HEK293 (cell line): ENCODE measurements around the gene LAMA2.

Experiments
- CTCF ChIA-PET: fragments of 350-600 bp; formaldehyde crosslinking; extraction: SDS; loops from one replicate; lab custom pipeline; 2021; ENCODE audit warnings: antibody characterized with exemption; lab: Yijun Ruan, JAX
- POLR2A ChIA-PET: fragments of 300-600 bp; formaldehyde crosslinking; extraction: SDS; loops from one replicate; lab custom pipeline; 2020; ENCODE audit warnings: antibody characterized with exemption, inconsistent platforms; lab: Yijun Ruan, JAX
- H3K27ac ChIP-seq: fragments of 200-500 bp; sonication (Bioruptor generic); 2 replicates; pipeline ENCODE4 v1.5.1; 2014; ENCODE audit warnings: low read depth, low read length, control low read depth, inconsistent platforms; ENCODE audit errors: extremely low read depth
- H3K36me3 ChIP-seq, 2 experiments: fragments of 200-500 bp in 1 of 2; sonication (Bioruptor generic) in 1 of 2; 1 replicate in 1 of 2; 2 replicates in 1 of 2; pipeline ENCODE4 v1.5.1; 2014 to 2017; ENCODE audit warnings: inconsistent platforms in 2 of 2, low read length in 2 of 2; ENCODE audit not compliant: control insufficient read depth in 2 of 2, insufficient read depth in 1 of 2
- H3K4me1 ChIP-seq: fragments of 200-500 bp; sonication (Bioruptor generic); 2 replicates; pipeline ENCODE4 v1.5.1; 2014; ENCODE audit warnings: mild to moderate bottlenecking, low read length, inconsistent platforms; ENCODE audit not compliant: control insufficient read depth, insufficient read depth
- H3K4me3 ChIP-seq: 2 replicates; pipeline ENCODE4 v1.5.1; 2011; ENCODE audit warnings: low read depth, mild to moderate bottlenecking, control low read depth, low read length, moderate library complexity
- H3K9me3 ChIP-seq: fragments of 200-500 bp; sonication (Bioruptor generic); 2 replicates; pipeline ENCODE4 v1.5.1; 2014; ENCODE audit warnings: low read depth, low read length, inconsistent platforms; ENCODE audit not compliant: control insufficient read depth, insufficient read depth
- HIC1 ChIP-seq: fragments of 450-650 bp; formaldehyde crosslinking; IDR thresholded peaks from 2 replicates; pipeline ENCODE4 v1.5.1; 2016; ENCODE audit warnings: missing biosample characterization, missing genetic modification characterization
- ZBTB10 ChIP-seq: fragments of 450-650 bp; formaldehyde crosslinking; IDR thresholded peaks from 2 replicates; pipeline ENCODE4 v1.5.1; 2016; ENCODE audit warnings: missing biosample characterization, missing genetic modification characterization
- ZBTB49 ChIP-seq: fragments of 450-650 bp; formaldehyde crosslinking; IDR thresholded peaks from 2 replicates; pipeline ENCODE4 v1.5.1; 2016; ENCODE audit warnings: missing biosample characterization, missing genetic modification characterization, low read depth
- ZNF184 ChIP-seq: fragments of 450-650 bp; IDR thresholded peaks from 2 replicates; pipeline ENCODE4 v1.5.1; 2018; ENCODE audit warnings: missing biosample characterization, mild to moderate bottlenecking, missing genetic modification characterization
- ZNF266 ChIP-seq: fragments of 450-650 bp; formaldehyde crosslinking; IDR thresholded peaks from 2 replicates; pipeline ENCODE4 v1.5.1; 2016; ENCODE audit warnings: missing biosample characterization, missing genetic modification characterization, low read depth
- ZNF324 ChIP-seq: fragments of 450-650 bp; formaldehyde crosslinking; IDR thresholded peaks from 2 replicates; pipeline ENCODE4 v1.5.1; 2016; ENCODE audit warnings: missing biosample characterization, missing genetic modification characterization
- ZNF449 ChIP-seq: fragments of 450-650 bp; formaldehyde crosslinking; IDR thresholded peaks from 2 replicates; pipeline ENCODE4 v1.5.1; 2017; ENCODE audit warnings: missing biosample characterization, mild to moderate bottlenecking, missing genetic modification characterization, moderate library complexity
- ZNF510 ChIP-seq: fragments of 450-650 bp; formaldehyde crosslinking; IDR thresholded peaks from 2 replicates; pipeline ENCODE4 v1.5.1; 2018; ENCODE audit warnings: mild to moderate bottlenecking, missing genetic modification characterization, missing biosample characterization; ENCODE audit not compliant: insufficient replicate concordance
- ZNF658 ChIP-seq: fragments of 450-650 bp; formaldehyde crosslinking; IDR thresholded peaks from 2 replicates; pipeline ENCODE4; 2016; ENCODE audit warnings: missing biosample characterization, missing genetic modification characterization
- ZNF777 ChIP-seq: fragments of 450-650 bp; formaldehyde crosslinking; IDR thresholded peaks from 2 replicates; pipeline ENCODE4 v1.5.1; 2017; ENCODE audit warnings: missing biosample characterization, missing genetic modification characterization, borderline replicate concordance
- TF ChIP-seq, protein P1 (sequence below): fragments of 450-650 bp; formaldehyde crosslinking; IDR thresholded peaks from 2 replicates; pipeline ENCODE4 v1.5.1; 2016; ENCODE audit warnings: missing biosample characterization, missing genetic modification characterization

The LAMA2 gene

GRCh38 chr6:129460221-129460620 is 577.3 kb downstream of the LAMA2 start (continued):
- TF ChIP-seq ZNF449 (tag by site-specific recombination) (no peak), ZBTB49 (tag by site-specific recombination) (no peak), ZNF266 (tag by site-specific recombination) (no peak), ZNF324 (tag by site-specific recombination) (no peak), ZNF777 (tag by site-specific recombination) (no peak)
- TF ChIP-seq, all 188 proteins: peak for 0

DNA sequence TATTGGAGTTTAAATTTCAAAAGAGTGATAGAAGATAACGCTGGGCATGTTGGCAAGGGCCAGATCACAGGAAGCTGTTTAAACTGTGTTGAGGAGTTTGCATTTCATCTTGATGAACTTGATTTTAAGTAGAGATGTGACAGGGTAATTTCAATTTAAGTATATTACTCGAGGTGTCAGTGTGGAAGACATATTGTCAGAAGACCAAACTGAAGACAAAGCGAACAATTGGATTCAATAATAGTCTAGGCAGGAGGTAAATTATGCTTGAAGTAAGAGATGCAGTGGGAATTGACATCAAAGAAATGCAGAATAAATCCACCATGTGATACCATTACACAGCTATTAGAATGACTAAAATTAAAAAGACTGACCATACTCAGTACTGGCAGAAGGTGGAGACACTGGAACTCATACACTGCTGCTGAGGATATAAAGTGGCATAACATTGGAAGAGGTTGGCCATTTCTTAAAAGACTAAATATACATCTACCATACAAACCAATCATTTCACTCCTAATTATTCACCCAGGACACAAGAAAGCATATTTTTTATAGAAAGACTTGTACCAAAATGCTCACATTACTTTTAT is 586.2 kb downstream of the LAMA2 start:
- TF ChIP-seq HIC1 (no peak), ZNF510 (tag by site-specific recombination) (no peak), ZBTB10 (tag by site-specific recombination) (no peak), ZNF658 (tag by site-specific recombination) (no peak), ZNF184 (tag by site-specific recombination) (no peak)
- TF ChIP-seq, protein P1, sequence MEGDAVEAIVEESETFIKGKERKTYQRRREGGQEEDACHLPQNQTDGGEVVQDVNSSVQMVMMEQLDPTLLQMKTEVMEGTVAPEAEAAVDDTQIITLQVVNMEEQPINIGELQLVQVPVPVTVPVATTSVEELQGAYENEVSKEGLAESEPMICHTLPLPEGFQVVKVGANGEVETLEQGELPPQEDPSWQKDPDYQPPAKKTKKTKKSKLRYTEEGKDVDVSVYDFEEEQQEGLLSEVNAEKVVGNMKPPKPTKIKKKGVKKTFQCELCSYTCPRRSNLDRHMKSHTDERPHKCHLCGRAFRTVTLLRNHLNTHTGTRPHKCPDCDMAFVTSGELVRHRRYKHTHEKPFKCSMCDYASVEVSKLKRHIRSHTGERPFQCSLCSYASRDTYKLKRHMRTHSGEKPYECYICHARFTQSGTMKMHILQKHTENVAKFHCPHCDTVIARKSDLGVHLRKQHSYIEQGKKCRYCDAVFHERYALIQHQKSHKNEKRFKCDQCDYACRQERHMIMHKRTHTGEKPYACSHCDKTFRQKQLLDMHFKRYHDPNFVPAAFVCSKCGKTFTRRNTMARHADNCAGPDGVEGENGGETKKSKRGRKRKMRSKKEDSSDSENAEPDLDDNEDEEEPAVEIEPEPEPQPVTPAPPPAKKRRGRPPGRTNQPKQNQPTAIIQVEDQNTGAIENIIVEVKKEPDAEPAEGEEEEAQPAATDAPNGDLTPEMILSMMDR (tag by site-specific recombination), result no peak
- ChIA-PET CTCF (interaction anchor here (0.7 kb wide), 1 partner anchor 813 kb away, joined by 3 read pairs; no protein-coding TSS in a partner anchor), POLR2A (no interaction called here)
- Histone ChIP-seq H3K27ac (no peak overlapping the region), H3K4me3 (no peak overlapping the region), H3K36me3 (no peaks in the 10 kb centered on the region), H3K9me3 (no peaks in the 10 kb centered on the region), H3K4me1 (no peaks in the 10 kb centered on the region)
